Endothelial cell of umbilical vein (primary cell): ENCODE data around the gene MBD2. TPM values are rescaled to one million over a fixed set of nuclear protein-coding genes. Genes with fewer than 3 reads are reported as not detected.

Experiments
- BruUV-seq: library from RNA; stranded (reverse); fragments of 400-500 nt; replicated peaks from 2 replicates; lab custom pipeline; 2021; lab: Mats Ljungman, UMichigan
- CTCF ChIA-PET: fragments of 300-600, 350-600 bp; sonication (Branson Sonifier 250); formaldehyde crosslinking; loops from one replicate; lab custom pipeline; 2021; ENCODE audit warnings: antibody characterized with exemption, inconsistent platforms; lab: Charles Lee
- POLR2A ChIA-PET: fragments of 300-600, 350-600 bp; sonication (Branson Sonifier 250); formaldehyde crosslinking; loops from one replicate; lab custom pipeline; 2021; ENCODE audit warnings: antibody characterized with exemption, inconsistent platforms; lab: Charles Lee
- DNase-seq: peaks from one replicate; pipeline ENCODE4 v3.0.0-alpha.2; 2011; ENCODE audit warnings: low read depth, low spot score
- FAIRE-seq: peaks from 2 replicates; lab custom pipeline; 2011; peaks lifted over from hg19 to GRCh38; lab: Jason Lieb, UNC
- H2AFZ ChIP-seq: 2 replicates; pipeline ENCODE4 v1.6.0; 2012; ENCODE audit warnings: low read depth, low read length, control low read depth, inconsistent platforms
- H3K27ac ChIP-seq: 2 replicates; pipeline ENCODE4 v1.5.1; 2011; ENCODE audit warnings: low read depth, mild to moderate bottlenecking, control low read depth, low read length, moderate library complexity; ENCODE audit not compliant: insufficient read depth
- H3K27me3 ChIP-seq, 2 experiments: 2 replicates each; pipeline versions ENCODE4 v1.6.0 to v1.6.1; 2011; ENCODE audit warnings: low read length in 2 of 2, mixed read lengths in 1 of 2; ENCODE audit not compliant: control insufficient read depth in 2 of 2, insufficient read depth in 2 of 2
- H3K36me3 ChIP-seq, 2 experiments: 2 replicates in 1 of 2; 3 replicates in 1 of 2; pipeline ENCODE4 v1.5.1; 2011; ENCODE audit warnings: low read length in 2 of 2, mild to moderate bottlenecking in 1 of 2, moderate library complexity in 1 of 2; ENCODE audit not compliant: control insufficient read depth in 2 of 2, insufficient read depth in 2 of 2; ENCODE audit errors: extremely low read depth in 1 of 2
- H3K4me1 ChIP-seq: 3 replicates; pipeline ENCODE4 v1.5.1; 2011; ENCODE audit warnings: mild to moderate bottlenecking, low read length; ENCODE audit not compliant: control insufficient read depth, insufficient read depth; ENCODE audit errors: extremely low read depth
- H3K4me2 ChIP-seq: 2 replicates; pipeline ENCODE4 v1.6.1; 2011; ENCODE audit warnings: low read length, control low read depth, mixed read lengths; ENCODE audit not compliant: insufficient read depth
- H3K4me3 ChIP-seq, 3 experiments: fragments of 200-600 bp in 1 of 3; sonication (generic), shearing (Covaris generic) in 1 of 3; replicated peaks in 1 of 3; 2 replicates each; pipeline ENCODE4 v1.5.1; 2011 to 2016; ENCODE audit warnings: control low read depth in 3 of 3, low read length in 3 of 3, mild to moderate bottlenecking in 2 of 3, inconsistent platforms in 1 of 3, low read depth in 1 of 3, moderate library complexity in 1 of 3; ENCODE audit not compliant: insufficient read depth in 1 of 3
- H3K79me2 ChIP-seq: 2 replicates; pipeline ENCODE4 v1.6.0; 2012; ENCODE audit warnings: low read length, inconsistent platforms; ENCODE audit not compliant: control insufficient read depth, insufficient read depth
- H3K9ac ChIP-seq: replicated peaks from 2 replicates; pipeline ENCODE3; 2011; ENCODE audit warnings: low read length, control low read depth; ENCODE audit not compliant: insufficient read depth; ENCODE audit errors: extremely low read depth
- H3K9me1 ChIP-seq: replicated peaks from 3 replicates; pipeline ENCODE4 v1.6.0; 2011; ENCODE audit warnings: mild to moderate bottlenecking, low read length; ENCODE audit not compliant: control insufficient read depth, insufficient read depth; ENCODE audit errors: extremely low read depth
- H3K9me3 ChIP-seq: replicated peaks from 2 replicates; pipeline ENCODE4 v1.5.1; 2012; ENCODE audit warnings: low read length, inconsistent platforms; ENCODE audit not compliant: control insufficient read depth, insufficient read depth
- H4K20me1 ChIP-seq: replicated peaks from 2 replicates; pipeline ENCODE3; 2011; ENCODE audit warnings: mild to moderate bottlenecking, low read length; ENCODE audit not compliant: control insufficient read depth, insufficient read depth; ENCODE audit errors: extremely low read depth
- CTCF ChIP-seq, 2 donors: IDR thresholded peaks; 1 replicate in 1 of 2; 2 replicates in 1 of 2; pipeline ENCODE4 v1.5.1; 2011; ENCODE audit warnings: low read length in 2 of 2, mild to moderate bottlenecking in 2 of 2, moderate library complexity in 2 of 2, control low read depth in 1 of 2, inconsistent platforms in 1 of 2, low read depth in 1 of 2; ENCODE audit not compliant: insufficient read depth in 1 of 2; ENCODE audit errors: extremely low read depth in 1 of 2
- EZH2 ChIP-seq: IDR thresholded peaks from 2 replicates; pipeline ENCODE4 v1.6.1; 2012; ENCODE audit warnings: borderline replicate concordance, low read depth, mild to moderate bottlenecking, moderate library complexity, low read length, inconsistent platforms; ENCODE audit not compliant: severe bottlenecking
- FOS ChIP-seq: IDR thresholded peaks from 2 replicates; pipeline ENCODE4 v1.6.1; 2011; ENCODE audit warnings: mild to moderate bottlenecking, low read length, moderate library complexity, borderline replicate concordance; ENCODE audit not compliant: insufficient read depth
- GATA2 ChIP-seq: IDR thresholded peaks from 2 replicates; pipeline ENCODE4 v1.7.0; 2011; ENCODE audit warnings: low read depth, mild to moderate bottlenecking, moderate library complexity, mixed read lengths, low read length; ENCODE audit not compliant: insufficient read length, insufficient read depth
- JUN ChIP-seq: IDR thresholded peaks from 2 replicates; pipeline ENCODE4 v1.6.1; 2011; ENCODE audit warnings: borderline replicate concordance, low read depth; ENCODE audit not compliant: insufficient read length, insufficient read depth
- MAX ChIP-seq: IDR thresholded peaks from 2 replicates; pipeline ENCODE4 v1.6.1; 2011; ENCODE audit not compliant: insufficient read depth, insufficient read length
- MYC ChIP-seq: IDR thresholded peaks from one replicate; pipeline ENCODE4 v1.6.1; 2011; ENCODE audit warnings: mild to moderate bottlenecking, low read depth, low read length
- POLR2A ChIP-seq: IDR thresholded peaks from 2 replicates; pipeline ENCODE4 v1.6.1; 2012; ENCODE audit warnings: low read depth, mild to moderate bottlenecking, control low read depth, low read length
- POLR2AphosphoS5 ChIP-seq: IDR thresholded peaks from 2 replicates; pipeline ENCODE4 v1.6.1; 2012; ENCODE audit warnings: low read depth, mild to moderate bottlenecking, control low read depth, low read length, moderate library complexity; ENCODE audit not compliant: insufficient read depth
- dilution Hi-C: fragments of 300-500 bp; cut with MboI; formaldehyde crosslinking; loops from one replicate; pipeline ENCODE4 v1.15.0; 2019; ENCODE audit warnings: low sequenced_read_pairs; ENCODE audit not compliant: extremely low pct_ligation_motif_present
- intact Hi-C: fragments of 100-400 bp; cut with micrococcal nuclease; formaldehyde crosslinking; loops from one replicate; pipeline ENCODE4 v1.10.0; 2022
- polyA plus RNA-seq, 4 experiments: library from polyadenylated mRNA; depleted of rRNA in 3 of 4; stranded (reverse) in 3 of 4; unstranded in 1 of 4; fragments of >200 nt; gene quantifications; 2 replicates each; pipeline versions ENCODE4 v1.2.1 to v1.2.3, GENCODE V29; 2011 to 2012; ENCODE audit warnings: missing spikeins in 1 of 4
- total RNA-seq: library from RNA; stranded (reverse); gene quantifications from 2 replicates; pipeline ENCODE4 v1.2.3, GENCODE V29; 2021

MBD2 gene
- total and polyA plus RNA-seq, 2 donors (not counting 3 experiments of a cell fraction or from before 2014, with no cell fraction given) = 86.8 to 110 TPM

GRCh38 chr18:54254265-54254758 is 29.8 kb upstream of the MBD2 start:
- FAIRE-seq = no peak
- Histone ChIP-seq H3K9me1 (no peaks in the 10 kb centered on the region), H3K27me3 (no peaks in the 10 kb centered on the region), H3K4me1 (peaks cover 20% of the 10 kb centered on the region), H4K20me1 (no peaks in the 10 kb centered on the region), H3K27ac (no peak overlapping the region), H3K9ac (no peak overlapping the region), H2AFZ (no peak overlapping the region), H3K4me2 (no peak overlapping the region), H3K9me3 (no peaks in the 10 kb centered on the region), H3K4me3 (no peak overlapping the region), H3K36me3 (no peaks in the 10 kb centered on the region), H3K79me2 (no peaks in the 10 kb centered on the region)
- no TSS peak for BruUV-seq
- intact Hi-C loops (no loop called here), dilution Hi-C loops (no loop called here)
- ChIA-PET CTCF (interaction anchor here (0.9 to 1.4 kb wide), 2 partner anchors 10 to 12 kb away, joined by 3 read pairs; no protein-coding TSS in a partner anchor), POLR2A (no interaction called here)
- no peak for DNase-seq
- no peak for TF ChIP-seq MAX
- no peak for TF ChIP-seq POLR2AphosphoS5
- no peak for TF ChIP-seq EZH2
- no peak for TF ChIP-seq MYC
- no peak for TF ChIP-seq FOS
- no peak for TF ChIP-seq GATA2
- TF ChIP-seq JUN = no peak
- TF ChIP-seq POLR2A = no peak
- no peak for TF ChIP-seq CTCF (IDR thresholded peaks at IDR 0.05; ENCODE audit: extremely low read depth in 1 of 2, insufficient read depth in 1 of 2, low read depth in 1 of 2, low read length in 2 of 2)
